Stimulated activated CD8-positive, alpha-beta memory T cell treated with anti-CD3 and anti-CD28 coated beads, Interleukin-2, amount 100 ng/mL, for 48 hours (primary cell): ENCODE results near the gene ARID3B.
"Not testable (repeated sequence)": the region's sequence is repeated elsewhere in the genome, so short reads cannot be mapped to it uniquely, and the experiment has no call there.

Source experiments
- DNase-seq, 2 donors: peaks; one replicate each; pipeline ENCODE4 v3.0.0-alpha.2; 2020; ENCODE audit warnings: low read depth in 2 of 2

The ARID3B gene

GRCh38 chr15:74568594-74568993 lies 27.6 kb downstream of the ARID3B start:
- DNase-seq = no peak

GRCh38 chr15:74569731-74570070 lies 28.7 kb downstream of the ARID3B start:
- no peak for DNase-seq

GRCh38 chr15:74571191-74571590 lies 30.2 kb downstream of the ARID3B start:
- DNase-seq = no peak

- no peak for DNase-seq
Measured at GRCh38 chr15:74573987-74574386, 33.0 kb downstream of the ARID3B start.

GRCh38 chr15:74578496-74578994 lies 37.5 kb downstream of the ARID3B start:
- DNase-seq = no peak

- no peak for DNase-seq
Measured at GRCh38 chr15:74579001-74579400, 38.0 kb downstream of the ARID3B start.

GRCh38 chr15:74580538-74581350 lies 39.7 kb downstream of the ARID3B start:
- DNase-seq = no peak

- no peak for DNase-seq
Measured at GRCh38 chr15:74584204-74584603, 43.2 kb downstream of the ARID3B start.

GRCh38 chr15:74584779-74585178 lies 43.8 kb downstream of the ARID3B start:
- DNase-seq = no peak

- DNase-seq = no peak
Measured at GRCh38 chr15:74585191-74585590, 44.2 kb downstream of the ARID3B start.

- DNase-seq = no peak
Measured at GRCh38 chr15:74585857-74586256, 44.8 kb downstream of the ARID3B start.

GRCh38 chr15:74589826-74590225 lies 48.8 kb downstream of the ARID3B start:
- DNase-seq = no peak

GRCh38 chr15:74592222-74592621 lies 51.2 kb downstream of the ARID3B start:
- DNase-seq = no peak

GRCh38 chr15:74593122-74593521 lies 52.1 kb downstream of the ARID3B start:
- no peak for DNase-seq

- DNase-seq = no peak
Measured at GRCh38 chr15:74594455-74594854, 53.4 kb downstream of the ARID3B start.

GRCh38 chr15:74595271-74595670 lies 54.3 kb downstream of the ARID3B start:
- no peak for DNase-seq

- DNase-seq = not testable (repeated sequence)
Measured at GRCh38 chr15:74596736-74597135, 55.7 kb downstream of the ARID3B start.

GRCh38 chr15:74597146-74597705 lies 56.2 kb downstream of the ARID3B start:
- DNase-seq = not testable (repeated sequence)

GRCh38 chr15:74598126-74598842 lies 57.3 kb downstream of the ARID3B start:
- peak; percentile 81 to 87 for DNase-seq

- no peak for DNase-seq
Measured at GRCh38 chr15:74599156-74599555, 58.1 kb downstream of the ARID3B start.

GRCh38 chr15:74603026-74603788 lies 62.2 kb downstream of the ARID3B start:
- no peak for DNase-seq
